Stimulated activated memory B cell treated with anti-CD40 and anti-IgM and Interleukin-4, amounts not matched to agents 10 μg/mL and 1 μg/mL and 100 μg/mL, for 72 hours (primary cell): ENCODE data around the gene COPG1.
"Not testable (repeated sequence)": the region's sequence is repeated elsewhere in the genome, so short reads cannot be mapped to it uniquely, and the experiment has no call there.

ENCODE experiments used
- ATAC-seq: fragments of 150-1000 bp; cut with Tn5 transposase; 2 replicates; pipeline ENCODE4 v1.10.0; 2021
- H3K27ac Mint-ChIP-seq: one replicate; pipeline ENCODE4 v1.8.0; 2022; ENCODE audit warnings: mild to moderate bottlenecking, mixed read lengths
- H3K27me3 Mint-ChIP-seq: one replicate; pipeline ENCODE4 v1.8.0; 2022; ENCODE audit warnings: mixed read lengths
- H3K36me3 Mint-ChIP-seq: one replicate; pipeline ENCODE4 v1.8.0; 2022; ENCODE audit warnings: mixed read lengths
- H3K4me1 Mint-ChIP-seq: one replicate; pipeline ENCODE4 v1.8.0; 2022; ENCODE audit warnings: mixed read lengths
- H3K4me3 Mint-ChIP-seq: one replicate; pipeline ENCODE4 v1.8.0; 2022; ENCODE audit warnings: mild to moderate bottlenecking, moderate library complexity, mixed read lengths
- H3K9me3 Mint-ChIP-seq: one replicate; pipeline ENCODE4 v1.8.0; 2022; ENCODE audit warnings: mixed read lengths

Gene COPG1

GRCh38 chr3:129257609-129258008, 8.2 kb downstream of the COPG1 start:
- no peak for ATAC-seq
- Mint-ChIP-seq H3K27ac (no peak overlapping the region), H3K4me1 (no peaks in the 10 kb centered on the region), H3K36me3 (peaks cover 87% of the 10 kb centered on the region), H3K4me3 (no peak overlapping the region), H3K9me3 (no peaks in the 10 kb centered on the region), H3K27me3 (no peaks in the 10 kb centered on the region)

GRCh38 chr3:129259612-129260477, 10.4 kb downstream of the COPG1 start:
- ATAC-seq = no peak
- H3K27ac Mint-ChIP-seq = no peak overlapping the region
- peaks cover 87% of the 10 kb centered on the region for H3K36me3 Mint-ChIP-seq
- H3K4me3 Mint-ChIP-seq = no peak overlapping the region
- no peaks in the 10 kb centered on the region for H3K4me1 Mint-ChIP-seq
- H3K9me3 Mint-ChIP-seq = no peaks in the 10 kb centered on the region
- no peaks in the 10 kb centered on the region for H3K27me3 Mint-ChIP-seq

- no peak for ATAC-seq
- H3K4me3 Mint-ChIP-seq = no peak overlapping the region
These were observed 11.2 kb downstream of the COPG1 start for GRCh38 chr3:129260606-129261005.

GRCh38 chr3:129261894-129262293, 12.5 kb downstream of the COPG1 start:
- Mint-ChIP-seq H3K27ac (no peak overlapping the region), H3K27me3 (no peaks in the 10 kb centered on the region), H3K9me3 (no peaks in the 10 kb centered on the region), H3K4me1 (no peaks in the 10 kb centered on the region), H3K36me3 (peaks cover 88% of the 10 kb centered on the region), H3K4me3 (no peak overlapping the region)
- ATAC-seq = no peak

More at GRCh38 chr3:129260606-129261005, 11.2 kb downstream of the COPG1 start:
- no peak overlapping the region for H3K27ac Mint-ChIP-seq
- no peaks in the 10 kb centered on the region for H3K9me3 Mint-ChIP-seq
- peaks cover 88% of the 10 kb centered on the region for H3K36me3 Mint-ChIP-seq
- no peaks in the 10 kb centered on the region for H3K27me3 Mint-ChIP-seq
- H3K4me1 Mint-ChIP-seq = no peaks in the 10 kb centered on the region

- no peak overlapping the region for H3K27ac Mint-ChIP-seq
These were observed 13.9 kb downstream of the COPG1 start for GRCh38 chr3:129263161-129263910.

GRCh38 chr3:129264994-129265393, 15.6 kb downstream of the COPG1 start:
- not testable (repeated sequence) for H3K4me3 Mint-ChIP-seq, ATAC-seq
- peaks cover 95% of the 10 kb centered on the region for H3K36me3 Mint-ChIP-seq

More at GRCh38 chr3:129263161-129263910, 13.9 kb downstream of the COPG1 start:
- H3K4me1 Mint-ChIP-seq = no peaks in the 10 kb centered on the region
- H3K4me3 Mint-ChIP-seq = no peak overlapping the region
- peaks cover 92% of the 10 kb centered on the region for H3K36me3 Mint-ChIP-seq
- no peak for ATAC-seq
- H3K9me3 Mint-ChIP-seq = no peaks in the 10 kb centered on the region
- H3K27me3 Mint-ChIP-seq = no peaks in the 10 kb centered on the region

GRCh38 chr3:129266651-129267050, 17.2 kb downstream of the COPG1 start:
- H3K36me3 Mint-ChIP-seq = peaks cover 95% of the 10 kb centered on the region
- H3K4me1 Mint-ChIP-seq = no peaks in the 10 kb centered on the region
- H3K27ac Mint-ChIP-seq = no peak overlapping the region
- no peaks in the 10 kb centered on the region for H3K9me3 Mint-ChIP-seq
- H3K27me3 Mint-ChIP-seq = no peaks in the 10 kb centered on the region
- H3K4me3 Mint-ChIP-seq = no peak overlapping the region
- no peak for ATAC-seq

More at GRCh38 chr3:129264994-129265393, 15.6 kb downstream of the COPG1 start:
- not testable (repeated sequence) for H3K4me1 Mint-ChIP-seq, H3K9me3 Mint-ChIP-seq, H3K27me3 Mint-ChIP-seq, H3K27ac Mint-ChIP-seq

- Mint-ChIP-seq H3K27me3 (no peaks in the 10 kb centered on the region), H3K9me3 (no peaks in the 10 kb centered on the region), H3K36me3 (peaks cover 94% of the 10 kb centered on the region), H3K4me1 (no peaks in the 10 kb centered on the region), H3K4me3 (no peak overlapping the region), H3K27ac (no peak overlapping the region)
- no peak for ATAC-seq
These were observed 19.0 kb downstream of the COPG1 start for GRCh38 chr3:129268396-129268795.

- no peaks in the 10 kb centered on the region for H3K27me3 Mint-ChIP-seq
- H3K4me3 Mint-ChIP-seq = no peak overlapping the region
- ATAC-seq = no peak
- no peaks in the 10 kb centered on the region for H3K9me3 Mint-ChIP-seq
- H3K4me1 Mint-ChIP-seq = peaks cover 19% of the 10 kb centered on the region
- H3K36me3 Mint-ChIP-seq = peaks cover 91% of the 10 kb centered on the region
- H3K27ac Mint-ChIP-seq = no peak overlapping the region
These were observed 22.3 kb downstream of the COPG1 start for GRCh38 chr3:129271674-129272073.

- H3K4me1 Mint-ChIP-seq = peaks cover 49% of the 10 kb centered on the region
- H3K9me3 Mint-ChIP-seq = no peaks in the 10 kb centered on the region
- peak; percentile 96 for ATAC-seq
- peaks cover 56% of the 10 kb centered on the region for H3K36me3 Mint-ChIP-seq
- H3K27ac Mint-ChIP-seq = peak overlapping the region; percentile 6
- no peak overlapping the region for H3K4me3 Mint-ChIP-seq
- H3K27me3 Mint-ChIP-seq = no peaks in the 10 kb centered on the region
These were observed 27.0 kb downstream of the COPG1 start for GRCh38 chr3:129276385-129276784.

GRCh38 chr3:129277829-129278271, 28.4 kb downstream of the COPG1 start:
- peaks cover 42% of the 10 kb centered on the region for H3K36me3 Mint-ChIP-seq
- H3K4me1 Mint-ChIP-seq = peaks cover 63% of the 10 kb centered on the region
- H3K27ac Mint-ChIP-seq = peak overlapping the region; percentile 84
- peak overlapping the region; percentile 92 for H3K4me3 Mint-ChIP-seq
- no peaks in the 10 kb centered on the region for H3K27me3 Mint-ChIP-seq
- no peak for ATAC-seq
- no peaks in the 10 kb centered on the region for H3K9me3 Mint-ChIP-seq

- Mint-ChIP-seq H3K36me3 (peaks cover 40% of the 10 kb centered on the region), H3K9me3 (no peaks in the 10 kb centered on the region), H3K27ac (peak within 1 kb of the TSS; percentile 84), H3K27me3 (no peaks in the 10 kb centered on the region), H3K4me1 (peaks cover 67% of the 10 kb centered on the region), H3K4me3 (peak within 1 kb of the TSS; percentile 92)
- ATAC-seq = peak; percentile 86
These were observed 29.1 kb downstream of the COPG1 start, which contains the start of gene HMCES for GRCh38 chr3:129278439-129278965. Gene HMCES, plus strand, starts transcription at chr3:129278870. Its CDS starts 863 bp downstream, at chr3:129279733.

GRCh38 chr3:129278966-129279906, 29.8 kb downstream of the COPG1 start:
- no peaks in the 10 kb centered on the region for H3K9me3 Mint-ChIP-seq
- ATAC-seq = peak; percentile 2
- H3K27me3 Mint-ChIP-seq = peaks cover 3% of the 10 kb centered on the region
- peak overlapping the region; percentile 84 for H3K27ac Mint-ChIP-seq
- peaks cover 74% of the 10 kb centered on the region for H3K4me1 Mint-ChIP-seq
- H3K36me3 Mint-ChIP-seq = peaks cover 33% of the 10 kb centered on the region
- peak overlapping the region; percentile 92 for H3K4me3 Mint-ChIP-seq

GRCh38 chr3:129280183-129280582, 30.8 kb downstream of the COPG1 start:
- H3K27ac Mint-ChIP-seq = no peak overlapping the region
- peaks cover 74% of the 10 kb centered on the region for H3K4me1 Mint-ChIP-seq
- H3K4me3 Mint-ChIP-seq = no peak overlapping the region
- H3K9me3 Mint-ChIP-seq = no peaks in the 10 kb centered on the region
- H3K36me3 Mint-ChIP-seq = peaks cover 24% of the 10 kb centered on the region
- no peak for ATAC-seq
- H3K27me3 Mint-ChIP-seq = peaks cover 13% of the 10 kb centered on the region
